Measurements from ENCODE around the gene ATP2C1. TPM values are rescaled to one million over a fixed set of nuclear protein-coding genes. Genes with fewer than 3 reads are reported as not detected.

The ATP2C1 gene
- total and polyA plus RNA-seq, 2 experiments from 2014 or later, result 28.1 to 75.7 TPM

DNA sequence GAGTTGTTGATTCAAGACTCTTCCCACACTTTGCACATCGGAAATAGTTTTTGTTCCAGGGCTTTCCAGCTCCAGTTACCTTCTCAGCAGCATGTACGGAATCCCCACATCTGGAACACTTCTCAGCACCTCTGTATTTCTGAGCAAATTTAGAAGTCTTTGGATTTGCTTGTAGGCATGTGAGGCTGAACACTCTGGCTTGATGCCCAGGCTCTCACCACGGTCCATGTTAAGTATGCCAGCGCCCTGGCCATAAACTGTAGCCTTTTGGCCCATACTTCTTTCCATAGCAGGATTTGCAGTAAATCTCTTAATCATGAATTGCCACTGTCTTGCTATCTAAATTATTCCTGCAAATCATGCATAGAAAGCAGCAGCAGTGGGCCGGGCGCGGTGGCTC, 24.4 kb downstream of the ATP2C1 start:
- Histone ChIP-seq H4K20me1 (replicated peaks; ENCODE audit: insufficient read depth) (peaks cover 3% of the 10 kb centered on the region; the same call in 1 of the 2 replicates), H3K27me3 (ENCODE audit: insufficient read depth) (no peaks in the 10 kb centered on the region), H3K36me3 (ENCODE audit: insufficient read depth) (no peaks in the 10 kb centered on the region; the same call in 1 of the 2 replicates), H3K4me2 (no peak overlapping the region), H3K79me2 (replicated peaks; ENCODE audit: insufficient read depth) (peaks cover 97% of the 10 kb centered on the region), H3K4me3 (no peak overlapping the region), H3K9me2 (ENCODE audit: insufficient read depth) (peaks cover 6% of the 10 kb centered on the region; the same call in 1 of the 2 replicates), H3F3A (replicated peaks; ENCODE audit: low read depth) (no peaks in the 10 kb centered on the region), H3K27ac (ENCODE audit: low read depth) (no peak overlapping the region), H3K4me1 (ENCODE audit: insufficient read depth) (no peaks in the 10 kb centered on the region), H2AFZ (no peak overlapping the region)
- Mint-ChIP-seq H3K9me3 (peaks cover 3% of the 10 kb centered on the region; the same call in 1 of the 3 replicates), H3K4me1 (peaks cover 5% of the 10 kb centered on the region; the same call in 2 of the 3 replicates), H3K27ac (0 out of 2 replicates have a peak overlapping the region, but pooled peaks have one; percentile 13), H3K36me3 (ENCODE audit: low read depth) (peaks cover 25% of the 10 kb centered on the region; the same call in 2 of the 3 replicates), H3K27me3 (ENCODE audit: insufficient read depth, low read depth, poor library complexity) (no peaks in the 10 kb centered on the region), H3K4me3 (no peak overlapping the region)
- ATAC-seq, result no peak
- TF ChIP-seq, protein P1, sequence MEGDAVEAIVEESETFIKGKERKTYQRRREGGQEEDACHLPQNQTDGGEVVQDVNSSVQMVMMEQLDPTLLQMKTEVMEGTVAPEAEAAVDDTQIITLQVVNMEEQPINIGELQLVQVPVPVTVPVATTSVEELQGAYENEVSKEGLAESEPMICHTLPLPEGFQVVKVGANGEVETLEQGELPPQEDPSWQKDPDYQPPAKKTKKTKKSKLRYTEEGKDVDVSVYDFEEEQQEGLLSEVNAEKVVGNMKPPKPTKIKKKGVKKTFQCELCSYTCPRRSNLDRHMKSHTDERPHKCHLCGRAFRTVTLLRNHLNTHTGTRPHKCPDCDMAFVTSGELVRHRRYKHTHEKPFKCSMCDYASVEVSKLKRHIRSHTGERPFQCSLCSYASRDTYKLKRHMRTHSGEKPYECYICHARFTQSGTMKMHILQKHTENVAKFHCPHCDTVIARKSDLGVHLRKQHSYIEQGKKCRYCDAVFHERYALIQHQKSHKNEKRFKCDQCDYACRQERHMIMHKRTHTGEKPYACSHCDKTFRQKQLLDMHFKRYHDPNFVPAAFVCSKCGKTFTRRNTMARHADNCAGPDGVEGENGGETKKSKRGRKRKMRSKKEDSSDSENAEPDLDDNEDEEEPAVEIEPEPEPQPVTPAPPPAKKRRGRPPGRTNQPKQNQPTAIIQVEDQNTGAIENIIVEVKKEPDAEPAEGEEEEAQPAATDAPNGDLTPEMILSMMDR (conservative IDR thresholded peaks at IDR 0.05; ENCODE audit: low read depth in 2 of 2), result no peak
- TF ChIP-seq ZNF331 (CRISPR knock-in tag; IDR thresholded peaks at IDR 0.05; ENCODE audit: low read depth), result no peak
- no peak for TF ChIP-seq STAT1 (IDR thresholded peaks at IDR 0.05; ENCODE audit: unreplicated experiment)
- no peak for TF ChIP-seq EZH2phosphoT487 (IDR thresholded peaks at IDR 0.05; ENCODE audit: unreplicated experiment)
- TF ChIP-seq NANOG (IDR thresholded peaks at IDR 0.05; ENCODE audit: borderline replicate concordance), result no peak
- no peak for TF ChIP-seq EZH2 (IDR thresholded peaks at IDR 0.05; ENCODE audit: low read depth, unreplicated experiment)
- no peak for TF ChIP-seq CREB1 (CRISPR knock-in tag; IDR thresholded peaks at IDR 0.05; ENCODE audit: low read depth)
- no peak for TF ChIP-seq JUNB (IDR thresholded peaks at IDR 0.05; ENCODE audit: unreplicated experiment)
- TF ChIP-seq, protein P2, sequence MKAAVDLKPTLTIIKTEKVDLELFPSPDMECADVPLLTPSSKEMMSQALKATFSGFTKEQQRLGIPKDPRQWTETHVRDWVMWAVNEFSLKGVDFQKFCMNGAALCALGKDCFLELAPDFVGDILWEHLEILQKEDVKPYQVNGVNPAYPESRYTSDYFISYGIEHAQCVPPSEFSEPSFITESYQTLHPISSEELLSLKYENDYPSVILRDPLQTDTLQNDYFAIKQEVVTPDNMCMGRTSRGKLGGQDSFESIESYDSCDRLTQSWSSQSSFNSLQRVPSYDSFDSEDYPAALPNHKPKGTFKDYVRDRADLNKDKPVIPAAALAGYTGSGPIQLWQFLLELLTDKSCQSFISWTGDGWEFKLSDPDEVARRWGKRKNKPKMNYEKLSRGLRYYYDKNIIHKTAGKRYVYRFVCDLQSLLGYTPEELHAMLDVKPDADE (IDR thresholded peaks at IDR 0.05), result no peak
- DNase-seq (ENCODE audit: low spot score), result no peak

DNA sequence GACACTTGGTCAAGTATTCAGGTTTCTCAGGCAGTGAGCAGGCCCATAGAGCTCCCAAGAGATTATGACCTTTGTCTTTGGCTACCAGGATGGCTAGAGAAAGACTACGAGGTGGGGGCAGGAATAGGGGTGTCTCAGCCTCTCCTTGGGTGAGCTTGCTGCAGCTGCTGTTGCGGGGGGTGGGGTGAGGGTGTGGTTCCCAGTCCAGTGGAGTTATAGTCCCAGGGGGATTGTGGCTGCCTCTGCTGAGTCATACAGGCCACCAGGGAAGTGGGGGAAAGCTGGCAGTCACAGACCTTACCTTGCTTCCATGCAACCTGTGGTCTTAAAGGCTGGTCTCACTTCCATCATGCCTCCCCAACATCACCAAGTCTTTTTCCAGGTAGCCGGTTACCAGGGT, 31.7 kb downstream of the ATP2C1 start:
- Mint-ChIP-seq H3K9me3 (peaks cover 11% of the 10 kb centered on the region; the same call in 2 of the 3 replicates), H3K4me3 (no peak overlapping the region), H3K4me1 (peaks cover 14% of the 10 kb centered on the region), H3K36me3 (ENCODE audit: low read depth) (peaks cover 24% of the 10 kb centered on the region), H3K27ac (peak overlapping the region; percentile 74), H3K27me3 (ENCODE audit: insufficient read depth, low read depth, poor library complexity) (peaks cover 2% of the 10 kb centered on the region)
- Histone ChIP-seq H3K4me1 (ENCODE audit: insufficient read depth) (no peaks in the 10 kb centered on the region), H3F3A (replicated peaks; ENCODE audit: low read depth) (no peaks in the 10 kb centered on the region), H3K27ac (ENCODE audit: low read depth) (no peak overlapping the region), H2AFZ (no peak overlapping the region), H3K36me3 (ENCODE audit: insufficient read depth) (no peaks in the 10 kb centered on the region; the same call in 1 of the 2 replicates), H3K4me3 (no peak overlapping the region), H3K79me2 (replicated peaks; ENCODE audit: insufficient read depth) (peaks cover 100% of the 10 kb centered on the region), H3K9me2 (ENCODE audit: insufficient read depth) (peaks cover 9% of the 10 kb centered on the region; the same call in 1 of the 2 replicates), H3K27me3 (ENCODE audit: insufficient read depth) (no peaks in the 10 kb centered on the region), H3K4me2 (no peak overlapping the region), H4K20me1 (replicated peaks; ENCODE audit: insufficient read depth) (peaks cover 3% of the 10 kb centered on the region; the same call in 1 of the 2 replicates)
- ATAC-seq (no peak), DNase-seq (ENCODE audit: low spot score) (no peak)
- TF ChIP-seq, protein P1 (conservative IDR thresholded peaks at IDR 0.05; ENCODE audit: low read depth in 2 of 2), result no peak
- TF ChIP-seq ZNF114 (CRISPR knock-in tag; IDR thresholded peaks at IDR 0.05), result no peak

Data from GM23338 (cell line).